ENCODE data around the gene PDE7B.

GRCh38 chr6:135987226-135987625 lies 135.7 kb downstream of the PDE7B start:
- TF ChIP-seq CTCF (conservative IDR thresholded peaks at IDR 0.05; ENCODE audit: low read length) (no peak), EZH2phosphoT487 (IDR thresholded peaks at IDR 0.05; ENCODE audit: borderline replicate concordance, low read depth, low read length) (no peak)

All from OCI-LY7 (cell line).